ENCODE data around the gene RAPGEF4.

RAPGEF4 gene

DNA sequence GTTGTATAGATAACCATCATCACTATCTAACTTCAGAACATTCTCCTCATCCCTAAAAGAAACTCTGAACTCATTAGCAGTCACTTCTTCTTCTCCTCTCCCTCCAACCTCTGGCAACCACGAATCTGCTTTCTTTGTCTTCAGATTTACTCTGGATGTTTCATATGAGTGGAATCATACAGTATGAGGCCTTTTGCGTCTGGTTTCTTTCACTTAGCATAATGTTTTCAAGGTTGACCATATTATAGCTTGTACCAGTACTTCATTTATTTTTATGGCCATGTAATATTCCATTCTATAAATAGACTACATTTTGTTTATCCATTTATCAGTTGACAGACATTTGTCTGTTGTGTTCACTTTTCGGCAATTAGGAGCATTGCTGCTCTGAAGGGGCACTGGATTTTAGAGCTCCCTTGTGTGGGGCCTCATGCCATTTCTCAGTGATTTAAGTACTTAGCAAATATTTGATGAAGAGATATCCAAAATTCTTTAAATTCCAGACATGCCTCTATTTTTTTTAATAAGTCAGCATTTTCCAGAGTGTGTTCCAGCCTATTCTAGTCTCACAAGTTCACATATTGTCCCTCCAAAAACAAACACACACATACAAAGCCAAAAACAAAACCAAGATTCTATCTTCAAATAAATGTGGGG is 317.5 kb downstream of the RAPGEF4 start:
- no peaks in the 10 kb centered on the region for H3K4me1 ChIP-seq (ENCODE audit: control insufficient read depth, insufficient read depth, low read length)
- H3K9me3 ChIP-seq (ENCODE audit: control insufficient read depth in 2 of 2, low read length in 2 of 2), result no peaks in the 10 kb centered on the region
- H3K9ac ChIP-seq (ENCODE audit: low read length in 2 of 2), result no peak overlapping the region
- no peak overlapping the region for H3K27ac ChIP-seq (ENCODE audit: low read length)
- H3K4me3 ChIP-seq (ENCODE audit: low read length in 2 of 2), result no peak overlapping the region
- H3K36me3 ChIP-seq (ENCODE audit: control insufficient read depth in 2 of 2, insufficient read depth in 2 of 2, low read length in 2 of 2), result no peaks in the 10 kb centered on the region
- H3K27me3 ChIP-seq (ENCODE audit: control insufficient read depth in 1 of 2, insufficient read depth in 2 of 2, low read length in 2 of 2), result no peaks in the 10 kb centered on the region

DNA sequence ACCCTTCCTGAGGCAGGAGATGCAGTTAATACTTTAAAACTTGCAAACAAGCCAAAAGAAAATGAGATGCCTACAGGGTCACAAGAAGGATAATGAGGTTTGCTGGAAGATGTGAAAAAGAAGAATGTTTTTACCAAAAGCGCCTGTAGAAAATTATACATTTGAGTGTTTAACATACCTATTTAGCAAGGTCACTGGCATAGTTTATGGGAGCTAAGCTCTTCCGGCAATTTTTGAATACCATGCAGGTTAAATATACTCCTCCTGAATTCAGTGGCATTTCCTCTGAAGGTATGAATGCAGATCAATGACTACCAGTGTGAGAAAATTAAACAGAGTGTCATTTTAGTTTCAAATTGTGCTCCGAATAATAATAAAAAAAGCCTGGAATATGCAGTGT is 318.8 kb downstream of the RAPGEF4 start:
- Histone ChIP-seq H3K4me1 (ENCODE audit: control insufficient read depth, insufficient read depth, low read length) (no peaks in the 10 kb centered on the region), H3K27me3 (ENCODE audit: control insufficient read depth in 1 of 2, insufficient read depth in 2 of 2, low read length in 2 of 2) (no peaks in the 10 kb centered on the region), H3K36me3 (ENCODE audit: control insufficient read depth in 2 of 2, insufficient read depth in 2 of 2, low read length in 2 of 2) (no peaks in the 10 kb centered on the region), H3K27ac (ENCODE audit: low read length) (no peak overlapping the region), H3K9ac (ENCODE audit: low read length in 2 of 2) (no peak overlapping the region), H3K9me3 (ENCODE audit: control insufficient read depth in 2 of 2, low read length in 2 of 2) (peaks cover 0 to 3% of the 10 kb centered on the region in 2 donors), H3K4me3 (ENCODE audit: low read length in 2 of 2) (no peak overlapping the region)

DNA sequence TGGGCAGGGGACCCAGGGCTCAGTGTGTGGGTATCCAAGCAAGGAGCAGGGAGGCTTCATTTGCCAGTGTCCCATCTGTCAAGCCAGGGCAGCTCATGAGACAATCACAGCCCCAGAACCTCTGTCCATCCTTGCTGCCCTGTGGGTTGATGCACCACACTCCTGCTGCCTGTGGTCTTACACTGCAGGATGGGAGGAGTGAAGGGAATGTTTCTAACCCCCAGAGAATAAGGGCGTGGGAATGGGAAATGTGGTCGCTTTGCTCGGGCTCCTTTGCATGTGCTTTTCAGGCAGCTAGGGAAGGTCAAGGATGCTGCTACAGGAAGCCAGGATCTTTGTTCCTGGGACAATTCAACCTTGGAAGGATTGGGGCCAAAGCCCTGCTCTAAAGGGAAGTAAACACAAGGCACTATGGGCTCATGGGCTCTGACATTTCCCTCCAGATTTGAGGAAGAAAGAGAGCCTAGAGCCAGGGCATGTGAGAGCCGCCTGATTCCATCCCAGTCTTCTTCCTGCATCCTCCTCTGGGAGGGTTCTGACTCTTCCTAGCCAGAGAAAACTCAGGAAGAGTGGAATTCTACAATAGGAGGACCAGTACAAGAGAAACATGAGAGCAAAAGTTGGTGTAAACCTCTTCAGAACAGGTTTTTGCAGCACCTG is 321.2 kb downstream of the RAPGEF4 start:
- Histone ChIP-seq H3K4me1 (ENCODE audit: control insufficient read depth, insufficient read depth, low read length) (no peaks in the 10 kb centered on the region), H3K9ac (ENCODE audit: low read length in 2 of 2) (no peak overlapping the region), H3K4me3 (ENCODE audit: low read length in 2 of 2) (no peak overlapping the region), H3K27me3 (ENCODE audit: control insufficient read depth in 1 of 2, insufficient read depth in 2 of 2, low read length in 2 of 2) (no peaks in the 10 kb centered on the region), H3K27ac (ENCODE audit: low read length) (no peak overlapping the region), H3K9me3 (ENCODE audit: control insufficient read depth in 2 of 2, low read length in 2 of 2) (peaks cover 0 to 3% of the 10 kb centered on the region in 2 donors), H3K36me3 (ENCODE audit: control insufficient read depth in 2 of 2, insufficient read depth in 2 of 2, low read length in 2 of 2) (no peaks in the 10 kb centered on the region)

DNA sequence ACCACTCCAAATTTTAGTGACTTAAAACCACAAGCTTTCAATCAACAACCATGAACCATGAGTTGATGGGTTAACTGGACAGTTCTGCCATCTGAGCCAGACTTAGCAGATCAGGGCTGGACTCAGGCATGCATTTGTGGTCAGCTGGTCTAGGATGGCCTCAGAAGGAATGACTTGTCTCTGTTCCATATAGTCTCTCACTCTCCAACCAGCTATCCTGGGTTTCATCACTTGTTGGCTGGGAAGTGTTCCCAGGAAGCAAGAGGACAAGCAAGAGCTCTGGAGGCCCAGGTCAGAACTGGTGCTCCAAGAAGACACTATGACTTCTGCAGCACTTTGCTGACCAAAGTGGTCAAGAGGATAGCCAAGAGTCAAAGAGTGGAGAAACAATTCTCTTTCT is 322.5 kb downstream of the RAPGEF4 start:
- Histone ChIP-seq H3K4me3 (ENCODE audit: low read length in 2 of 2) (no peak overlapping the region), H3K9me3 (ENCODE audit: control insufficient read depth in 2 of 2, low read length in 2 of 2) (peaks cover 0 to 3% of the 10 kb centered on the region in 2 donors), H3K4me1 (ENCODE audit: control insufficient read depth, insufficient read depth, low read length) (no peaks in the 10 kb centered on the region), H3K36me3 (ENCODE audit: control insufficient read depth in 2 of 2, insufficient read depth in 2 of 2, low read length in 2 of 2) (no peaks in the 10 kb centered on the region), H3K27me3 (ENCODE audit: control insufficient read depth in 1 of 2, insufficient read depth in 2 of 2, low read length in 2 of 2) (no peaks in the 10 kb centered on the region), H3K27ac (ENCODE audit: low read length) (no peak overlapping the region), H3K9ac (ENCODE audit: low read length in 2 of 2) (no peak overlapping the region)

DNA sequence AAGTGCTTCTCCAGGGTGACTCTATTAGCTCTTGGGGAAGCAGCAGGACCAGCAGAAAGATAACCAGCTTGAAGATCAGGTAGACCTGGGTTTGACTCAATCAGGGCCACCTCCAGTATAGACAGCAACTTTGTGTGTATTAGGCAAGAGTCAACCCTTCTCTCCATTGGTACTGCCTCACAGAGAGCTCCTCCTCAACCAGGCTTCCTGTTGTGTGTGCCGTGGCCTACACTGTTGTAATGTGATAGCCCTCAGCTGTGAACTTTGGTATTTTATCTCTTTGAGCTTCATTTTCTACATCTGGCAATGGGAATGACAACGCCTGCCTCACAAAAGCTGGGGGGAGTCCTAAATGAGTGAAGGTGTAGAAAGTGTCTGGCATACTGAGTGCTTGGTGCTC is 323.0 kb downstream of the RAPGEF4 start:
- H3K27ac ChIP-seq (ENCODE audit: low read length), result no peak overlapping the region
- peaks cover 0 to 3% of the 10 kb centered on the region in 2 donors for H3K9me3 ChIP-seq (ENCODE audit: control insufficient read depth in 2 of 2, low read length in 2 of 2)
- H3K4me1 ChIP-seq (ENCODE audit: control insufficient read depth, insufficient read depth, low read length), result no peaks in the 10 kb centered on the region
- H3K36me3 ChIP-seq (ENCODE audit: control insufficient read depth in 2 of 2, insufficient read depth in 2 of 2, low read length in 2 of 2), result no peaks in the 10 kb centered on the region
- H3K27me3 ChIP-seq (ENCODE audit: control insufficient read depth in 1 of 2, insufficient read depth in 2 of 2, low read length in 2 of 2), result no peaks in the 10 kb centered on the region
- H3K4me3 ChIP-seq (ENCODE audit: low read length in 2 of 2), result no peak overlapping the region
- no peak overlapping the region for H3K9ac ChIP-seq (ENCODE audit: low read length in 2 of 2)

DNA sequence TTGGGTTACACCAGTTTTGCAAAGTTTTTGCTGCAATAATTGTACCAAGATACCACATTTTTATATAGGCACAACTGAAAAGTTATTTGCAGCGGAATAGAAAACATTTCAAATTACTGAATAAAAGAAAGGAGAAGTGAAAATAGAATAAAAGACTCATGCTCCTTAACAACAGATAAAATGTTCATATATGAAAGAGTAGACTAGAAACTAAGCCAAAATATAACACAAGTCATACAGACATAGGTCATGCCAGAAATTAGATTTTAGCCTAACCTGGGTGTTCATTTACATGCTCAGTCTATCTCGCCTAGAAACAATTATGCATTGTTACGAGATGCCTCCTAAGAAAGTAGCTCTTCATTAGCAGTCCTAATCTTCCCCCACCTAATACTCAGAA is 323.6 kb downstream of the RAPGEF4 start:
- Histone ChIP-seq H3K9ac (ENCODE audit: low read length in 2 of 2) (no peak overlapping the region), H3K27ac (ENCODE audit: low read length) (no peak overlapping the region), H3K36me3 (ENCODE audit: control insufficient read depth in 2 of 2, insufficient read depth in 2 of 2, low read length in 2 of 2) (no peaks in the 10 kb centered on the region), H3K4me3 (ENCODE audit: low read length in 2 of 2) (no peak overlapping the region), H3K27me3 (ENCODE audit: control insufficient read depth in 1 of 2, insufficient read depth in 2 of 2, low read length in 2 of 2) (no peaks in the 10 kb centered on the region), H3K9me3 (ENCODE audit: control insufficient read depth in 2 of 2, low read length in 2 of 2) (peaks cover 0 to 3% of the 10 kb centered on the region in 2 donors), H3K4me1 (ENCODE audit: control insufficient read depth, insufficient read depth, low read length) (no peaks in the 10 kb centered on the region)

DNA sequence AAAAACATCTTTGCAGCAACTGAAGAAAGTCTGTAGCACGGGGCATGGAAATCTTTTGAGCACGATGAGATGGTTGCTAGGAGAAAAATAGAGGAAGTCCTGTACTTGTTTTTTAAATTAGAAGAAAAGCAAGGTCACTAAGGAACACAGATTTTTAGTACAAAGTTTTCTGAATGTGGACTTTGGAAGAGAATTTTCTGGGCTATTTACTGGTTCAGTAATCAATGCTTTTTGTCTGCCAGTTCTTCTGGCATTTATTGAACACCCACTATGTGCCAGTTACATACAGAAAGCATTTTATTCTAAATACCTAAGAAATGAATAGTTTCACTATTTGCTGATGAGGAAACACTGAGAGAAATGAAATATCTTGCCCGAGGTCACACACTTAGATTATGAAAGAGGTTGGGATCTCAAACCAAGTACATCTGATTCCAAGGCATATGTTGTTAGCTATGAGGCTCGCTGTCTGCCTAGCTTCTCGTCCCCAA is 324.4 kb downstream of the RAPGEF4 start:
- no peak overlapping the region for H3K27ac ChIP-seq (ENCODE audit: low read length)
- peaks cover 0 to 3% of the 10 kb centered on the region in 2 donors for H3K9me3 ChIP-seq (ENCODE audit: control insufficient read depth in 2 of 2, low read length in 2 of 2)
- no peak overlapping the region for H3K9ac ChIP-seq (ENCODE audit: low read length in 2 of 2)
- no peaks in the 10 kb centered on the region for H3K4me1 ChIP-seq (ENCODE audit: control insufficient read depth, insufficient read depth, low read length)
- no peaks in the 10 kb centered on the region for H3K36me3 ChIP-seq (ENCODE audit: control insufficient read depth in 2 of 2, insufficient read depth in 2 of 2, low read length in 2 of 2)
- no peak overlapping the region for H3K4me3 ChIP-seq (ENCODE audit: low read length in 2 of 2)
- H3K27me3 ChIP-seq (ENCODE audit: control insufficient read depth in 1 of 2, insufficient read depth in 2 of 2, low read length in 2 of 2), result no peaks in the 10 kb centered on the region

DNA sequence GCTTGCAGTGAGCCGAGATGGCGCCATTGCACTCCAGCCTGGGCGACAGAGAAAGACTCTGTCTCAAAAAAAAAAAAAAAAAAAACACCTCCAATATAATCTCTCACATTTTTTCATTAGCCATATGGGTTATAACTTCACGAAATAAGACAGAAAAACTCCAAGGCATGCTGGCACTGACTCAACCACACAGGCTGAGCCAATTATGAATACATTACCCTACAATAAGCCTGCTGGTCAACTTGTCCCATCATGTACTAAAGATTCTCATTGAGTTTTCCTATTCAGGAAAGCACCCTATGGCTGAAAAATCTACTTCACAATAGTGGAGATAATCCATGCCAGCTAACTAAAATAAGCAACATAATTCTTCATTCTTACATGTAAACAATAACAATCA is 327.2 kb downstream of the RAPGEF4 start:
- Histone ChIP-seq H3K4me3 (ENCODE audit: low read length in 2 of 2) (no peak overlapping the region), H3K27me3 (ENCODE audit: control insufficient read depth in 1 of 2, insufficient read depth in 2 of 2, low read length in 2 of 2) (no peaks in the 10 kb centered on the region), H3K9me3 (ENCODE audit: control insufficient read depth in 2 of 2, low read length in 2 of 2) (peaks cover 0 to 3% of the 10 kb centered on the region in 2 donors), H3K27ac (ENCODE audit: low read length) (no peak overlapping the region), H3K9ac (ENCODE audit: low read length in 2 of 2) (no peak overlapping the region), H3K4me1 (ENCODE audit: control insufficient read depth, insufficient read depth, low read length) (no peaks in the 10 kb centered on the region), H3K36me3 (ENCODE audit: control insufficient read depth in 2 of 2, insufficient read depth in 2 of 2, low read length in 2 of 2) (no peaks in the 10 kb centered on the region)

DNA sequence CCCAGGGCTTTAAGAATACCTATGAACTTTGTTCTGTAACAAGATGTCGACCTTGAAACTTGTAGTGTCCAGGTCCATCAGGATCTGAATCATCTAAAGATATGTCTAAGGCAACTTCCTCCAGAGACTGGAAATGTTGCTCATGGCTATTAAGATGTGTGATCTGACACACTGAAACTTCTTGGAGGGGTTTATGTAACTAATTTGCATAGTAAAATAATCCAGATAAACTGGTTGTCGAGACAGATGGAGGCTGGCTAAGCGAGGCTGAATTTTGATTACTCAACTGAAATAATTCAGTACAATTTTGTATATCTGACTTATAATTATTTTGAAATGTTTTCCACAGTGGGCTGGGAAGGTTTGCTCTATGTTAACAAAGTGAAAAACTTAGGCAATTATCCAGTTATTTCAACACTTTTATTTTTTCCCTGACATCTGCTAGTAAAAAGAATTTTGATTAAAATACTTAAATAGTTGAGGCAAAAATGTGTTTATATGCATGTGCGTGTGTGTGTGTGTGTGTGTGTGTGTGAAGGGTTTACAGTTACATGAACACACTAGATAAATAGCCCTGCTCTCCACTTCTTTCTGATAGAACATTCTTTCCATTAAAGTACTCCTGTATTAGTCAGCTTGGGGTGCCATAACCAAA is 328.6 kb downstream of the RAPGEF4 start:
- no peaks in the 10 kb centered on the region for H3K27me3 ChIP-seq (ENCODE audit: control insufficient read depth in 1 of 2, insufficient read depth in 2 of 2, low read length in 2 of 2)
- H3K9ac ChIP-seq (ENCODE audit: low read length in 2 of 2), result no peak overlapping the region
- H3K36me3 ChIP-seq (ENCODE audit: control insufficient read depth in 2 of 2, insufficient read depth in 2 of 2, low read length in 2 of 2), result no peaks in the 10 kb centered on the region
- H3K9me3 ChIP-seq (ENCODE audit: control insufficient read depth in 2 of 2, low read length in 2 of 2), result no peaks in the 10 kb centered on the region
- no peaks in the 10 kb centered on the region for H3K4me1 ChIP-seq (ENCODE audit: control insufficient read depth, insufficient read depth, low read length)
- no peak overlapping the region for H3K4me3 ChIP-seq (ENCODE audit: low read length in 2 of 2)
- no peak overlapping the region for H3K27ac ChIP-seq (ENCODE audit: low read length)

DNA sequence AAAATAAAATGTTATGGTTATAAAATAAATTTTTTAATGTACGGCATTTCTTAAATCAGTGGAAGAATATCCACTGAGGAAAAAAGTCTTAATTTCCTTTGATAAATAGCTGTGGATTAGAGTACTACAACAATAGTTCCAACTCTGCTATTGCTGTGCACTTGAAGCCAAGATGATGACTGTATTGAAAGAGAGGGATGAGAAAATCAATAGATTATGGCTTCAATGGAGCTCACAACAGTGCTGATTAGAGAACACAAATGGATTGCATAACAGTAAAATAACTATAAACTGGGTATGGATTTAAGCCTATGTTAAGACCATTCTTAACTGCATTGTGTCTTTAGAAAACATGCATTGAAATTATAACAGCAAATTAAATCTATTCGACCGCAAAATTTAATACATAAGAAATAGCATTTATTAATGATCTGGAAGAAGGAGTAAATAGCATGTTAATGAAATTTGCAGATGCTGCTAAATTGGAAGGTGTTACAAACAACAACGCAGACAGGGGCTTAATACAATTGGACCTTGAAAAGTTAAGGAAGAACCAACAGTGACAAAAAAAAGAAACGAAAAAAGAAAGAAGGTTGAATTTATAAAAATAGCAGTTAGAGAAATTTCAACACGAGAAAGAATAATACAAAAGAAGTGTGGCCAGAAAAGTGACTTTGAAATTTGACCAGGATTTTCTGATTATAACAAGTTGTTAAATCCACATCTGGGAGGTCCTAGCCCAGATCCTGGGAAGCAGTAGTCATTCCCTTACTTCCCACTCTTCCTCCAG is 331.4 kb downstream of the RAPGEF4 start:
- H3K27me3 ChIP-seq (ENCODE audit: control insufficient read depth in 1 of 2, insufficient read depth in 2 of 2, low read length in 2 of 2), result no peaks in the 10 kb centered on the region
- no peaks in the 10 kb centered on the region for H3K36me3 ChIP-seq (ENCODE audit: control insufficient read depth in 2 of 2, insufficient read depth in 2 of 2, low read length in 2 of 2)
- H3K27ac ChIP-seq (ENCODE audit: low read length), result no peak overlapping the region
- no peaks in the 10 kb centered on the region for H3K9me3 ChIP-seq (ENCODE audit: control insufficient read depth in 2 of 2, low read length in 2 of 2)
- no peak overlapping the region for H3K4me3 ChIP-seq (ENCODE audit: low read length in 2 of 2)
- H3K9ac ChIP-seq (ENCODE audit: low read length in 2 of 2), result no peak overlapping the region
- no peaks in the 10 kb centered on the region for H3K4me1 ChIP-seq (ENCODE audit: control insufficient read depth, insufficient read depth, low read length)

All from stomach smooth muscle (tissue), 2 donors.